ENCODE data around the gene SOX13.

DNA sequence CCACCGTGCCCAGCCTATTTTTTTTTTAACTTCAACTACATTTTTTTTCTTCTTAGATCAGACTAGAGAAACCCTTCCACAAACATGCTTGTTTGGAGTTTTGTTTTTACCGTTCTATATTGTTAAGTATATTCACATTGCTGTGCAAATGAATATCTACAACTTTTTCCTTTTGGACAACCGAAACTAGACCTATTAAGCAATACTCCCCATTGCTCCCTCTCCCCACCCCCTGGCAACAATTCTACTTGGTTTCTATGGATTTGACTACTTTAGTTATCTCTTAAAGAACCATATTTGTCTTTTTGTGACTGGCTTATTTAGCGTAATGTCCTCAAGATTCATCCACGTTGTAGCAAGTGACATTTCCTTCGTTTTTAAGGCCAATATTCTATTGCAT is 59.8 kb downstream of the SOX13 start:
- no peak for TF ChIP-seq ZNF274 (IDR thresholded peaks at IDR 0.05; ENCODE audit: low read depth, low read length)
- no peak for TF ChIP-seq YY1 (IDR thresholded peaks at IDR 0.05; ENCODE audit: insufficient read depth, insufficient read length)
